HG03469 (cell line): Measurements from ENCODE around the gene APOL2.
"Not testable (repeated sequence)": the region's sequence is repeated elsewhere in the genome, so short reads cannot be mapped to it uniquely, and the experiment has no call there.

ENCODE experiments used
- ATAC-seq: cut with Tn5 transposase; IDR thresholded peaks from one replicate; pipeline ENCODE4 v1.9.1; 2021; ENCODE audit warnings: mild to moderate bottlenecking, moderate library complexity, moderate number of reproducible peaks; ENCODE audit not compliant: unreplicated experiment

APOL2 gene

DNA sequence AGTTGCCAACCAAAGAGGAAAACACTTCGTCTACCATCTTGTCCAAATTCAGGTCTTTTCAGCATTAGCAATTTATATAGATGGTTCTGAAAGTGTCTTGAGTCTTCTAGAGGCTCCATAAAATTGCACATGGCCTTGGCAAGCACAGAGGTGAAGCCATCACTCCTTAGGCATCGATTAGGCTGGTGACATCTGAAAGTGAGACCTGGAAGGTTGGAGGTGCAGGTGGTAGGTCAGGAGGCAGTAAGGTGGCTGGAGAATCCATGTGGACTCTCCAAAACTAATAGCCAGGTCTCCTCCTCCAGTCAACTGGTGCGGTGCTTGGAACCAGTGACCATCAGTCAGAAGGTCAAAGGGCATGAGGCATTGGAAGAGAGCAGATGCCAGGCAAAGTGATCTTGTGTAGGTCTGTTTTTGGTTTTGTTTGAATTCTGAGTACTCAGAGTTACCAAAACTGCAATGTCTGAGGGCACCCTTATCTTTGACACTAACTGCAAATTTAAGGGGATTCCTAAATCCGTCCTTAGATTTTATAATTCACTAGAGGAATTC is 6.6 kb upstream of the APOL2 start:
- no peak for ATAC-seq

DNA sequence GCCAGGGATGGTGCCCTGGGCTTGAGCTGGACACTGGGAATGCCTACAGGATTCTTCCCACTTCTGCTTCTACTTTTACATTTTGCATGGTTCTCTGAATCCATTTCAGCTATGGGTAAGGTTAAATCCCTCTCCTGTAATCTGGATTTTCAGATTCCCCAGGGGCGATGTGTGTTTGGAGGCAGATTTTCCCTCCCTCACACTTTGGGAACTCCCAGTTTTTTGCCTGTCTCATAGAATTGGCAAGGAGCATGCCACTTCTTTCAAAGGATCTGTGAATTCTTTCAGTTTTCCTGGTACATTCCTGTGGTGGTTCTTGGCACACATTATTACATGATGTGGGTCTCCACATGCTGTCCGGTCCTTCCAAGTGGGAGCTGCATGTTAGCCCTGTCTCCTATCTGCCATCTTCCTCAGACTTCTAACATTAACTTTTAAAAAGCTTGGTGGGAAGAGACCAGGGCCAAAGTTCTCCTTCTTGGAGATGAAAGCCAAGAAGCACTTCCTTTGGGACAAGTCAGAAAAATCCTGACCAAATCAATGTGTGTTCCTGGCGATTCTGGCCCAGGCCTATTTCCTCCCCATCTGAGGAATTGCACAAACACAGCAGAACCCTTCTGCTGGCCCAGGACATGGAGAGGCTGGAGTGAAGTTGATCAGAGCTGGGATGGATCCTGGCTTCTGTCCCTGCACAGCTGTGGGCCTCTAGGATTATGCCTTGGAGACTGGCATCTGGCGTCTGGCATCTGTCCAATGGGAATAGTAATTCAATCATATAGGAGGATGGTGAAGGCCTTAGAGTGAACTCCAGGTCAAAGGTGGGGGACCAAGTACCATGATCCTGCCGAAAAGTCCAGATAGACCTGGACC is 5.4 kb upstream of the APOL2 start:
- ATAC-seq: no peak

DNA sequence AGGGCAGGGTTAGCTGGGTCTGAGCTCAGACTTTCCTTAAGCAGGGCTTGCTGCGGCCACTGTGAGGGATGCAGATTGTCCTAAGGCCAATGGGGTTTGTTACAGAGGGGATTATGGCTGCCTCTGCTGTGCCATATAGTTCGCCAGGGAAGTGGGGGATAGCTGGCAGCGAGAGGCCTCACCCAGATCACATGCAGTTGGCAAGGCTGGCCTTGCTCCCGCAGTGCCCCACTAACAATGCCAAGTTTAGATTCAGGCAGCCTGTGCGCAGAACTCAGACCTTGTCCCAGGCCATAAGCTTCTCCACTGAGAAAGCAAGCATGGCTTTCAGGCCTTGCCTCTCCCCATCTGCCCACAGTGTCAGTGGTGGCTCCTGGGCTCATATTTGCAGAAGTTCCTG is 4.7 kb upstream of the APOL2 start:
- no peak for ATAC-seq

DNA sequence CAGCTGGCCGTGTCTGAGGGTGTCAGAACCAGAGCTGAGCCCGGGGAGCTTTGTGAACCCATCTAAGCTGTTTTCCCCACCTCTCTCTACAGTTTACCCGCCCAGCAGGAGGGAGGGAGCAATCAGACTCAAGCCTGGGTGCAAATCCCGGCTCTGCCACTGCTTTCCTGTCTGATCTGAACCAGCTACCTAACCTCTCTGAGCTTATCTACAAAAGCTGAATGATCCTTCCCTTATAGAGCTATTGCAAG is 252 bp downstream of the APOL2 start:
- ATAC-seq: no peak

DNA sequence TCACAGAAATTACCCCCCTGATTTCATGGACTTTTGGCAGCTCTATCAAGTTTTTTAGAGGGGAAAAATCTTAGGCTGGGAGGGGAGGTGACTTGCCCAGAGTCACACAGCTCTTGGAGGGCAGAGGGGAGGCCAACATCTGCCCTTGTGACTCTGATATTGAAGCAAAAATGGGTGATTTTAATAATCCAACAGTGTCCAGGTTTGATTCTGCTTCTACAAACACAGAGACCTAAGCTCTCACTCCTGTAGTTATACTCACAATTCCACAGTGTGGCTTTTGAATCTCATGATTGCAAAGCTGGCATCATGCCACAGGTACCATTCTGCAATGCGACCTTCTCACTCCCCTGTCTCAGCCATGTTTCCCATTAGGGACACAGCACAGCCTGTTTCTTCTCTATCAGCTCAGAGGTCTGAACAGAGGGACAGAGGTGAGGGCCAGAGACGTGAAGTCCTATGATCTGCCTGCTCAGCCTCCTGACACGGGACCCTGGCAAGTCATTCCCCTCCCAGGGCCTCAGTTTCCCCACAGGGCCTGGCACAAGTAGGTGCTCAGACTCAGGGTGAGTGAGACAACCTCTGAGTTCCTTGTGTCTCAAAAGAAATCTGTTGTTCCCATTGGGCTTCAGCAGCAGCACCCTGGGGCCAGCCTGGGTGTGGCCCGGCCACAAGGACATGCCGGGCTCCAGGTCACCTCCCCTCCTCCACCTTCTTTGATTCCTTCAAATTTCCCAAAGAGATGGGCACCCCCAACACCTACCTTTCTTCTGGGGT is 766 bp downstream of the APOL2 start:
- ATAC-seq: no peak

DNA sequence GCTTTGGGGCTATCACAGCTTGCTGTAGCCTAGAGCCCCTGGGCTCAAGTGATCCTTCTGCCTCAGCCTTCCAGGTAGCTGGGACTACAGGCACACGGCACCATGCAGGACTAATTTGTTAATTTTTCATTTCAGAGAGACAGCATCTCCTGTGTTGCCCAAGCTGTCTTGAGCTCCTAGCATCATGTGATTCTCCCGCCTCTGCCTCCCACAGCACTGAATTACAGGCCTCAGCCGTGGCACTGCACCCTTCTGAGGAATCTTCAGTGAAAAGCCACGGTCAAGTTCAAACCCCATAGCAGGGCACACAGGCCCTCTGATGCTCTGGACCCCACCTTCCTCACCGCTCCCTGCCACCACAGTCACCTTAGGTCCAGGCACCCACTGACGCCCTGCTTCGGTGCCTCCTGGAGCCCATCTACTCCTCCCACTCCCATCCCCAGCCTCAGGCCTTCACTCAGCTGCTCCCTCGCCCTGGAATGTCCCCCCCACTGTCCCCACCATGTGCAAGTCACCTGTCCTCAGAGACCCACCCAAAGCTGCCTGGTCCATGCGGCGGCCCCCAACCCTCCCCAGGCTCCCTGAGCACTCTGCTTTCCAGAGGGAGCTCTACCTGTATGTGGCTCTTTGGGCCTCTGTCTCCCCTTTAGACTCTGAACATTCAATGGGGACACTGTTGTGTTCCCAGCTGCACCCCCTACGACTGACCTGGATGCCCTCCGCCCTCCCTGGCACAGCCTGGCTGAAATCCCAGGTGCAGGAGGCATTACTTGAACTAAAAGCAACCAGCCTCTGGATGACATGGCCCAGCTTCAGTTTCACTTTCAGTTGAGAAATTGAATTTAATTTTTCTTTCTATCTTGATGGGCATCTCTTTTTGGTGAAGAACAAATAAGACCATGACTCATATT is 1.6 kb downstream of the APOL2 start:
- no peak for ATAC-seq

DNA sequence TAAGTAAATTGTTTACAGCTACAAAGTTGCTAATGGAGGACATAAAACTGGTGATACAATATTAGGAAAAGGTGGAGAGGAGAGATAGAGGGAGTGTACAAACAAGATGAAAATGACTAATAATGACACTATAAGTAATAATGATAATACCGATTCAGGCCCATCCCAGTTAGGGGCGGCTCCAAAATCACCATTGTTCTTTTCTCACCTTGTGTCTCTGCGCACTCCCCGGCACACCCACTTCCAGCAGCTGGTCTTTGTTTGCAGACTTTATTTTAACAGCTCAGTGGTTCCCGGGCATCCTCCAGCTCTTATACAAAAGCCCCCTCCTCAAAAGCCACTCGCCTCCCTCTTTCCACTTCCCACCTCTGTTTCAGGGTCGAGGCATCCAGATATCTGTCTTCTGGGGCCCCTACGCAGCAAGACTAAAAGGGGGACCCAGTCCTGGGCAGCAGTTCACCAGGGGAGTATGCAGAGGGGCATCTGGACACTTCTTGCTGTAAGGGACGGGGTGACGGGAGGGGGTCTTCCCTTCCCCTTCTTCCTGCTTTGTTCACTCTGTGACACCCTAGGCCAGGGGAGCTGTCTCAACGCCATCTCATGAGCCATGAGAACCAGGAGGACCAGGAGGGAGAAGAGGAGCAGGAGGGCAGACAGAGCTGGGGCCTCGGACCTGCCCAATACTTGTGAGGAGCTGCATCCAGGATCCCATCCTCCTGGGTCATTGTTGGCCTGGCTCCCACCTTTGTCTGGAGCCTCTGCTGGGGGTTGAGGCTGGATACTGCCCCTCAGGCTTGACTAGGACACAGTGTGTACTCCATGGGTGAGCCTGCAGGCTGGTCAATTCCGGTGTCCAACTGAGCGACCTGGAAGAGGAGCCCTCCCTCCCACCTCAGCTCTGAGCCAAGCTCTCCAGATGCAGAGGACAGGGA is 2.7 kb downstream of the APOL2 start:
- no peak for ATAC-seq

DNA sequence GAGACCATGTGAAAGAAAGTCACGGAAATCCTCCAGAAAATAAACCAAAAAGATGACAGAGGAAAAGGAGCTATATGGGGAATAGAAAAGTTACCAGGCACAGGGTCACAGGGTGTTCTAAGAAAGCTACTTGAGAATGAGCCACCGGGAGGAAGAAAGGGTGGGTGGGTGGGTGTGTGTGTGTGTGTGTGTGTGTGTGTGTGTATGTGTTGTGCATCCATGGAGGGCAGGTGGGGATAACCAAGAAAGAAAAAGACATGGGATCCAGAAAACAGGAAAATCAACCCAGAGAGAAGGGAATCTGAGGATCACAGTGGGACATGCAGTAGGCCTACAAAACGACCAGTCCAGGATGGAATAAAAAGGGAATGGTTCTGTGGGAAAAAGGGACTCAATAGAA is 3.7 kb downstream of the APOL2 start:
- ATAC-seq: no peak

DNA sequence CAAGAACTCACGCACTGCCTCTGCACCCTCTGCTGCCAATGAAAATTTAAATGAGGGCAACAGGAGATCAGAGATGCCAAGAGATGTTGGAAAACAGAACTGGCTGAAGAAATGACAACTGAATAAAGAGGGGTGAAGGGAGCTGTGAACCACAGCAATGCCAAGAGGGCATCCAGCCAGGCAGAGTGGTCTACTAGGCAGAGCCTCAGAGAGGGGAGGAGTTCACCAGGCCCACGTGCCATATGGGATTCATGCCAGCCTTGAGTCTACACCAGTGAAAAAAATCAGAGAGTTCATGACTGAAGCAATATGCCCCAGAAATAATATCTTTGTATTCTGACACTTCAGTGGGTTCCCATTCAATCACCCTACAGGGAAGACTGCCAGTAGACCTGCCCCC is 4.4 kb downstream of the APOL2 start:
- ATAC-seq: no peak

DNA sequence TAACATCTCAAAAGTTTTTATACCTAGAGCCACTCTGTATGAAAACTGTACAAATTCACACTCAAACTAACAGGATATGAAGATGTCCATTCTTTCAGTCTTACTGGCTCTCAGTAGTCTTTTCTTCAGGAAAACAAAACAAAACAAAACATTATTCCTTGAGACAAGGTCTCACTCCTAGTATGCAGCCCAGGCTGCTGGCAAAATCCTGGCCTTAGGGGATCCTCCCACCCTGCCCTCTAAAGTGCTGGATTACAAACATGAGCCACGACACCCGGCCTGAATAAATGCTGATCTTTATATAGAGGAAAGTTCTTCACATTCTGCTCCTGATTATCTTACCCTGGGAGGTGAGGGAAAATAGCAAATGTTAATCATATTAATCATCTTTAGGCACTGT is 5.1 kb downstream of the APOL2 start:
- ATAC-seq: no peak

DNA sequence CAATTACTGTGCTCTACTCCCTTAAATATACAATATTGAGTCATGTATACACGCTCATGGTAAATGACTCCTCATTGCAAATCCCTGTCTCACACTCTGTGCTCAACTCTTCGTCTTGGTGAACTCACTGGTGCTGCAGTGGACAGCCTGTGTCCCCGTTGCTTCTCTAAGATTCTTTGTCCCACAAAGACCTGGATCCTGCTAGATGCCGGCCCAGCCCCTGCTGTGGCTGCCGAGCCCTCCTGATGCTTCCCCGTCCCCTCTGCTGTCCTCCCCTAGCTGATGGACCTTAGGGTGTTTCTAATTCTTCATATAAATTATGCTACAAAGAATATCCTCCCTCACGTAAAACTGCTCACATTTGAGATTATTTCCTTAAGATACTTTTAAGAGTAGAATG is 5.5 kb downstream of the APOL2 start:
- no peak for ATAC-seq

DNA sequence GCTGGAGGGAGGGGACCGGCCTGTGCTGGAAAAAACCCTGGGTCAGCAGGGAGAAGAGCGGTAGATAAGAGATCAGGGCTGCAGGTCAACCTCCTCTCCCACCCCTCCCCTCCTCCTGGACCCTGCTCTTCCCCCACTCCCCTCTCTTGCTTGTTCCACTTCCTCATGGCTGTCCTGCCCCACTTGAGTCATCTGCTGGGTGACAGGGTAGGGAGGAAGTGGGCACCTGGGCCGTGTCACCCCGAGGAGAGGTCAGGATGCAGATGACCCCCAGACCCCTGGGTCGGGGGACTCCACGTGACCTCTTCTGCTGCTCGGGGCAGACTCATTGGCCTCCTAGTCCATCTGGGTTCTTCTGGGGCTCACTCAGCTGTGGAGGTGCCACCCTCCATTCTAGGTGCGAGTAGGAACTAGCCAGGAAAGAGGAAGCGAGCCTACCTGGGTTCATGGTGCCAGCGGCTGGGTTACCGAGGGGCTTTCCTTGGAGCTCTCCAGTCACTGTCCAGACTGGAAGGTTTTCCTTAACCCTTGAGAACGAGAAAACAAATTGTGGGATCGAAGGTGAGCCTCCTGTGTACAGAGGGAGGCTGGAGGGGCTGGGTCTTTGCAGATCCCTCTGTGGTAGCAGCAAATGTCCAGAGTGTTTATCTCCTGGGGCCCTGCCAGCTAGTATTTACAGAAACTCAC is 6.5 kb downstream of the APOL2 start:
- no peak for ATAC-seq

DNA sequence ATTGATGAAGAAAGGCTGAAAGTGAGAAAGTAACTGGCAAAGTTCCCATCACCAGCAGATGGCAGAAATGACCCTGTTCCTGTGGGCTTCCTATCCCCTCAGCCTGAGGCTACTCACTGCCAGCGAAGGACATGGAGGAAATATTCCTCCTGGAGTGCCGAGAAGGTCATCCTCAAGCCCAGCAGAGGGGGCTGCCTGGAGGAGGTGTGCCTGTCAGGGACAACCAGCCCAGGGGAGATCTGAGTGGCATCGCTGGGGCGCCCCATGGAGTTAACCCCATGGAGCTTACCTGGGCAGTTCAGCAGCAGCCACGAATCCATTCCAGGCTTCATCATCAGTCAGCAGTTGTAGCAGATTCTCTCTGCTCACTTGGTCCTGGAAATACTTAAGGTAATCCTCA is 8.3 kb downstream of the APOL2 start:
- ATAC-seq: not testable (repeated sequence)

DNA sequence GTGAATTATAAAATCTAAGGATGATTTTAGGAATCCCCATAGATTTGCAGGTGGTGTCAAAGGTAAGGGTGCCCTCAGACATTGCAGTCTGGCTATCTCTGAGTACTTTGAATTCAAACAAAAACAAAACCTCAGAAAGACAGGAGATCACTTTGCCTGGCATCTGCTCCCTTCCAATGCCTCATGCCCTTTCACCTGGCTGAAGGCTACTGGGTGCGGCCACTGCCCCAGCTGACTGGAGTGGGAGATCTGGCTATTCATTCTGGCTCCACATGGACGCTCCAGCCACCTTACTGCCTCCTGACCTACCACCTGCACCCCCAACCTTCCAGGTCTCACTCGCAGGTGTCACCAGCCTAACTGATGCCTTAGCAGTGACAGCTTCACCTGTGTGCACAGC is 9.7 kb downstream of the APOL2 start:
- ATAC-seq: not testable (repeated sequence)

DNA sequence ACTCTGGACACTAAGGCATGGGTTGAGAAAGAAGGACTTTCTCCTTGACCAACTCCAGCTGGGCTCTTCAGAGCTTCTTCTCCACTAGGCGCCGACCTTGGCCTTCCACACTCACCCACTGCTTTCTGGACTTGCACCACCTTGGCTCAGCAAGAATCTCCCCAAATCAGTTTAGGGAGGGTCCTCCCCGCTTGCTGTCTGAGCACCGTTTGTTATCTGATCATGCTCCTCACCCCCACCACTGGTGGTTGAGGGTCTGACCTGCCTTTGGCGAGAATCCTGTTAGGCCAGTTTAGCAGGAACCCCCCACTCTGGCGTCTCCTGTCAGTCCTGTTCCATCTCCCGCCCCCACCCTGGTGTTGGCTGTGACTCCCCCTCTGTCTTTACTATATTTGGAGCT is 10.4 kb downstream of the APOL2 start:
- no peak for ATAC-seq

DNA sequence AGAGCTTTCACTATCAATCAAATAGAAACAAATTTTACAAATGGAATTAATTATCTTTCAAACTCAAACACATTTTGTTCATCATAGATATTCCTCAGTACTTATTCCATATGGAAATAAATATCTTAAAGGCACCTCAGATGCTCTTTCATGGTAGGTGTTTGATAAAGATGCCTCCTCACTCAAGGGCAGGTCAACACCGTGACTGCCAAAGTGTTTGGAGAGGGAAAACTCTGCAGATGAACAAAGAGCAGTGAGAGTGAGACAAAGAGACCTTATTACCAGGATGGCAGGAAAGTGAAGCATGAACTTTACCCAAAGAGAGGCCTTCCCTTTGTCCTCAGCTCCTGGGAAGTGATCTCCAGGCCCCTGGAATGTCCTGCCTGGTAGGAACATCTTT is 11.0 kb downstream of the APOL2 start:
- ATAC-seq: not testable (repeated sequence)

DNA sequence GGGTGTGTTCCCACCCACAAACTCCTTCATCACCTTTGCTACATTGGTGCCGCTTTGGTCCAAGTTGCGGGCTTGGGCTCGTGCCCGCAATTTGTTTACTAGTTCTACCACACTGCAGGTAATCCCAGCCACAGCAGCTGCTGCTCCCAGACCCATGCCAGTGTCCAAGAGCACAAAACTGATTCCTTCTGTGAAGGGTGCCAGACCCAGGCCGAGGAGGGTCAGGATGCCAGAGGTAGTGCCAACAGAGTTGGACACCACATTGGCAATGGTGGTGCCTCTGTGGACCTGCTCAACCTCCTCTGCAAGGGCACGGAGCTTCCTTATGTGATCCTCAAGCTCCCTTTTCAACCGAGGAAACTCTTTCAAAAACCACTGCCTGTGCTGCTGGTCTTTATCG is 11.5 kb downstream of the APOL2 start:
- no peak for ATAC-seq

DNA sequence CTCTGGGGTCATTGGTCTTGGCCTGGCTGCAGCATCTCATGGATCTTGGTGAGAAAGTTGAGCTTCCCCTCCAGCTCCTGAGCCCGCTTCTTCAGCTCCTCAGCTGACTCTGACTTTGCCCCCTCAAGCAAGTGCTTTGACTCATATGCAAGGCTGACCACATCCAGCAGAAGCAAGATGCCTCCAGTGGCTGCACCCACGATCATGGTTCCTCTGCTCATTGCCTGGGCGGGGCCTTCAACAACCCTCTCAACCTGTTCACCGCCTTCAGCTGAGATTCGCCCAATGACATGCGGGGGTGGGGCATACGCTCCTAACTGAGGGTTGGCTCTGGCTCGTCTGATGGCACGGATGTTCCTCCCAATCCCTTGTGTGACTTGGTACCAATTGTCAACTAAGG is 11.9 kb downstream of the APOL2 start:
- no peak for ATAC-seq

DNA sequence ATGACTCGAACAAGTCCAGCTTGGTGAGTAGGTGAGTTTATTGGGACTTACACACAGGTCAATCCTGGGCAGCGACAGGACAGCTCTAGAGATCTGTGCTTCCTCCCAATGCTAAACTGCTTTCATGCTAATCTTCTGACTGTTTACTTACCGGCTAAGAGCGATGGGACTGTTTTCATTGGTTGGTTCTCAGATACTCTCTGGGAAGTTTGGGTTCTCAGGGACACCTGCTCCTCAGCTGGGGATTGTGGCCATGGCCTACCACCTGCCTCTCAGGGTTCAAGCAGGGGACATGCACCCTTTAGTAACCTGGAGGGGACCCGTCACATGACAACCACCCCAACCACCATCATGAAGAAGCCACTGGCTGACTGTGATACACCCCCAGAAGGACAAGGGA is 13.1 kb downstream of the APOL2 start:
- no peak for ATAC-seq
